Activated CD4-positive, alpha-beta T cell treated with anti-CD3 and anti-CD28 coated beads, Interleukin-2, amount 50 U/mL, for 24 hours (primary cell): ENCODE data around the gene RTN4R.

Source experiments
- DNase-seq, 2 donors: peaks; one replicate each; pipeline ENCODE4 v3.0.0-alpha.2; 2020; ENCODE audit warnings: low read depth in 1 of 2, low spot score in 1 of 2

The RTN4R gene

DNA sequence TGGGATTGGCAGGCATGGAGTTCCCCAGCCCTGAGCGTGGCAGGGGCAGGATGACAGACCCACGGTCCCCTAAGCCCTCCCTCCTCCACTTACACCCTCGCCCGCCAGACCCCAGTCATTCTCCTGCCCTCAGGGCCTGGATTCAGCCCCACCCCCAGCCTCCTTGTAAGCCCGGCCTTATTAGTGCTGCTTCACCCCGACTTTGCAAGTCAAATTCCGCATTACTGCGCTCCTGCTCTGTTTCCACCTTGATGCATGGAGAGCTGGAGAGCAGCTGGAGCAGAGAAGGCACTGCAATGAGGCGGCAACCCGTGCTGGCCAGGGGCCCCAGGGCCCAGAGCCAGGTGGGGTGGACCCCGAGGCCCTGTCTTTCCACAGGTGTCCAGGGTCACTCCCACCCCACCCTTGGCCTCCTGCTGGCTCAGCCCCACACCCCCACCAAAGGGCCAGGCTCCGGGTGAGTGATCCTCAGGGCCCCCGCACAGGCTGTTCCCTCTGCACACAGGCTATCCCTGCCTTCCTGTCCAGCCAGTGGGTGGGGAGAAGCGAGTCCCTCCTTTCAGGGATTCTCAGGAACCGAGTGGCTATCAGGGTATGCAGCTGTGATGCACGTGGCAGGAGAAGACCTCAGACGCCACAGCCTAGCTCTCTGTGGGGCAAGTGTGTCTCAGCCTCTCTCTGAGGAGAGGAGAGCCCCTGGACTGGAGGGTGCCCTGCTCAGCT lies 36.4 kb downstream of the RTN4R start:
- DNase-seq: no peak

DNA sequence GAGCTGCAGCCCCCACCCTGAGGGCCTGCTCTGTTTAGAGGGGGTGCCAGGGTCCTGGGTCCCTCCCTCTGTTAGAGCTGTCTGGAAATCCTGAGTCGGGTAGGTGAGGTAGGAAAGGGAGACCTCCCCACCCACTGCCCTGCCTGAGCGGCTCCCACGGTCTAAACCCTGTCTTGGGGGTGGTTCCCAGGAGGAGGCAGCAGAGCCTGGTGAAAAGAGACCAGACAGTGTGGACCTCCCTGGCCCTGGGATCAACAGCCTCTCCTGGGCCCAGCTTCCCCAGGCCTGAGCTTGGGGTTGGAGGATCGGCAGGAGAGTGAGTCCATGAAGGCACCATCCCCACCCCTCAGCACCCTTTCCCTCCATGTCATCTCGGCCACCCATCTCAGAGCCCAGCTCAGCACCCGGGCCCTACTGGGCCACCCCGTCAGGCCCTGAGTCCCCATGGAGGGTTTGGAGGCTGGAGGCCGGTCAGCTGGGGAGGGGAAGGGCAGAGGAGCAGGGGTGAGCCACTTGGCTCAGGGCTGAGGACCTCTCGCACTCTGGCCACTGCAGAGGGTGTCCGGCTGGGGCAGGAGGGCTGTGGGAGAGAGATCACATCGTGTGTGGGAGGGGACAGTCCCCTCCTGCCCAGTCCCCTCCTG lies 37.2 kb downstream of the RTN4R start:
- no peak for DNase-seq

DNA sequence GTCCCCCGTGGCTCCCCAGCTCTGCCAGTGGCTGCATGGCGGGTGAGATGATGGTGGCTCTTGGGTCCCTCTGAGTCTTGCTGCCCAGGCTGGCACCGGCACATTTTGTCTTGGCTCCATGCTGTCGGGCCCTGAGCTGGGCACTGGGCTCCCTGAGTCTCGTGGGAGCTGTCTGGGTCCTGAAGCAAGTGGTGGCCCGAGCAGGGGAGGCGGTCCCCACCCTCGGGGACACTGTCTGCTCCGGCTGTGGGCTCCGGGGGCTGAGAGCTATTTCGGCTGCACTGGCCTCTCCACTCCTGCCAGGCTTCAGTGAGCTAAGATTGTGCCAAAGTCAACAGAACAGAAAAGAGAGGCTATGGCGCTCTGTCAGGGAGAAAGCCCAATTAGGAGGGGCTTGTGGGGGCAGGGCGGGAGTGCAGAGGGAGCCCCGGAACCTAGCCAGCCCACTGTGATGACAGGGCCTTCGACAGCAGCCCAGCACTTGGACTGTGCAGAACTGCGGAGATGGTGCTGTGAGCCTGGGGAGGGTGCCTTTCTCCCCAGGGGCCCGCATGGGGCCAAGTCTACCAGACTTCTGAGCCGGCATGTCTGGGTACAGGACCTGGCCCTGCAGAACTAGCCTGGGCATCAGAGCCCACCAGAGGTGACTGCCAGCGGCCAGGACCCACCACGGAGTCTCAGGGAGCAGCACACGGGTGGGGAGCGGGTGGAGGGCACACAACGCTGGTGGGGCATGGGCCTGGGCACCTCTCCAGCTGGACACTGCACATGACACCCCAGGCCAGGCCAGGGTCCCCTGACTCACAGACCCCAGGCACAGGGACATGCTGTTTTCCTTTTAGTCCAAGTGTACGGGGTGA lies 38.0 kb downstream of the RTN4R start:
- no peak for DNase-seq

DNA sequence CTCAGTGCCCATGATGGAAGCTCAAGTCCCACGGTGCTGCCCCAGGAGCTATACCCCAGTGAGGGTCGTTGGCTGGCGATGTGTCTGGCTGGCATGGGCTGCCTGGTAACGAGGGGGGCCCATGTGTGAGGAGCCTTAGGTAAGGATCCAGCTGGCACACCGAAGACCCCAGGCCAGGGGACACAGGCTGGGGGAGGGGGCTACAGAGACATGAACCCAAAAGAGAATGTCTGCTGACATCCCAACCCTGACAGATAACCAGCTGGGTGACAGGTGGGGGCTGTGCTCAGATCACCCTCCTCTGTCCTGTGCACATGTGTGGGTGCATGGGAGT lies 39.2 kb downstream of the RTN4R start:
- no peak for DNase-seq

DNA sequence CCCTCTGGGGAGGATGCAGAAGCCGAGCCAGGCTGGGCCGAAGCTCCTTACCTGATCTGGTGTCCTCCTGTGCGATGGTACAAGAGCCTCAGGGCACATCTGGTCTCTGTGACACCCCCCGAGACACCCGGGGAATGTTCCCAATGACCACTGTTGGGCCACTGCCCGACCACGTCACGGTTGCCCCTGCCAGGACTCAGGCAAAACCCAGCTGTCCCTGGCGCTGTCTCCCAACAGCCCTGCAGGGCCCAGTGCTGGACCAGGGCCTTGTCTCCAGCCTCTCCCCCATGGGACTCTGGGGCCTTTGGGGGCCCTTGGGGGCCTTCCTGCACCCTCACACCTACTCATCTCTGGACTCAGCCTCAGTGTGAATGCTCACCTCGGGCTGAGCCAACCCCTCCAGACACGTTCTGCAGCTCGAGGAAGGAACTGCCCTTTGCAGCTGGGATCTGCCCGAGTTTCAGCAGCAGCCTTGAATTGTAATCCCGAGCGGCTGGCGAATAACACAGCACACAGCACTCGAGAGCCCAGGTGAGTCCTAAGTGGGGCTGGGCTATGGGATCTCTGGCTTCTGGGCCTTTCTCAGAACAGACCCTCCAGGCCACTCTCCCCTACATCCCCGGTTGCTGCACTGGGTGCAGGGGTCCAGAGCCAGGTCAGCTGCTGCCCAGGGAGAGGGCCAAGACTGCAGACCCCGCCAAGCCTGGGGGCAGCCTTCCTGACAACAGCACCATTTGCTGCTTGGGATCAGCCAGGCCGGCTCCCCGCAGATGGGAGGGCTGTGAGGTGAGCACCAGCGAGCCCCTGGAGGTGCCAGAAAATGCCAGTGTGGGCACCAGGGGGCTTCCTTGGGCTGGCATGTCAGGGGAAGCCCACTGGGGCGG lies 39.8 kb downstream of the RTN4R start:
- no peak for DNase-seq

DNA sequence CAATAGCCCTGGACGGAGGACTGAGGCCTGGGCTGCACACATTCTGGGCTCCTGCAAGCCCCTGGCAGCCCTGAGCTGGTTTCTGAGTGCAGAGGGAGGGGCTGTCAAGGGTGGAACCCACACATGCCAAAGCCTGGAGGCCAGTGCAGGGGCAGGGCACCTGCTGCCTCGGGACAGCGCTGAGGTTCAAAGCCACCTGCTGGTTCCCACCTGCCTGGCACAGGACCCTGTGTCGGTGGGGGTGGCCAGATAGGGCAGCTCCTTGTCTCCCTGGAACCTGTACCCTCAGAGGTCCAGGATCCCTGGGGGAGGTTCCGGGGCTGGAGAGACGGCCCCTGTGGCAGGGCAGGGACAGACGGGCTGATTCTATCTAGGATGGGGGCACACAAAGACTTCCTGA lies 40.8 kb downstream of the RTN4R start:
- DNase-seq: no peak

DNA sequence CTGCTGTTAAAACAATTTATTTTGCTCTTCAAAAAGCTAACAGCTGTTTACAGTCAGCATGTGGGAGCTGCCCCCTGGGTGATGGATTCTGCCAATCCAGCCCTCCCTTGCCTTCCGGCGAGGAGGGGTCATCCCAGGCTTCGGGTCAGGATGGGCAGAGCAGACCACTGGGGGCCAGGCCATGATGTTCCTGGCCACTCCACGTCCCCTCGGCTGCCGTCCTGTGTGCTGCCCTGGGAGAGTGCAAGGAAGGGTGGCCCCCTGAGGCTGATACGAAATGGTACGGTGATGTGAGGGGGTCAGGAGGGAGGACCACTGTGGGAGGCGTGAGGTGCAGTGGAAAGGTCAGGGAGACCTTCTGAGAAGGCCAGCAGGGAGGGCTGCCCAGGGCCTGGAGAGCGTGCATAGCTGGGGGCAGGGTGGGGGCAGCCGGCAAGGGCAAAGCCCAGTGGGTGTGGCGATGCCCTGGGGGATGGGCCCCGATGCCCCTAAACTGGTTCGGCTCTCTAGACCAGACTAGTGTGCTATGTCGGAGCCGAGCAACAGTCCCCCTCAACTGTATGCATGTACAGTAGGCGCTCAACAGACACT lies 41.3 kb downstream of the RTN4R start:
- DNase-seq: no peak

DNA sequence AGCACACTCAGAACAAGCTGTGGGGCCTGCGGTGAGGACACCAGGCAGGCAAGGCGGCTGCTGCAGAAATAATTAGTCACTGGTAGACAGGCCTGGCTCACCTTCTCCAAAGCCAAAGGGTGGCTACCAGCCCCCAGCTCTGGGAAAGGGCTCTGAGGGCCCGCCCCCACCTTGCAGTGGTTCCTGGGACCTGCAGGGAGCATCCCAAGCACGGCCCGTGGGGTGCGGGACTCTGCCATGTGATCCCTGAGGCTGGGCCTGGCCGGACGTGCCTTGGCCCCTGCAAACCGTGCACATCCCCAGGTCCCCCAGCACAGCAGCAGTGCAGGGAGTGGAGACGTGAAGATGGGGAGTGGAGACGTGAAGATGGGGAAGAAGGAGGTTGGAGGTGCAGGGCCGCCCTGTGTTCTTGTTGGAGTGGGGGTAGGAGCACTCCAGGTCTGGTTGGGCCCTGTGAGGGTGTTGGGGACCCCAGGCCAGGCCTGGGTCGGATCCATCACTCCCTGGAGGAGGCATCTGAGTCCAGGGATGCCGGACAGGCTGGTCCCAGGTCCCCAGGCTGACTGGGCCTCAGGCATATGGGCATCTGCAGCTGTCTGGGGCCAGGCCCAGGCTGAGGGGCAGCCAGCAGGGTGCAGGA lies 41.9 kb downstream of the RTN4R start:
- DNase-seq: no peak

DNA sequence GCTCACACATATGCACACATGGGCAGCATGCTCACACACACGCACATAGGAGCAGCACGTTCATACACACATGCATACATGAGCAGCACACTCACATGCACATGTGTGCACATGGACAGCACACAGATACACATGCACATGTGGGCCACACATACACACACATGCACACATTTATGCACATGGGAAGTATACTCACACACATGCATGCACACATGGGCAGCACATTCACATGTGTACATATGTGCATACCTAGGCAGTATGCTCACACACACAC lies 42.5 kb downstream of the RTN4R start:
- no peak for DNase-seq

DNA sequence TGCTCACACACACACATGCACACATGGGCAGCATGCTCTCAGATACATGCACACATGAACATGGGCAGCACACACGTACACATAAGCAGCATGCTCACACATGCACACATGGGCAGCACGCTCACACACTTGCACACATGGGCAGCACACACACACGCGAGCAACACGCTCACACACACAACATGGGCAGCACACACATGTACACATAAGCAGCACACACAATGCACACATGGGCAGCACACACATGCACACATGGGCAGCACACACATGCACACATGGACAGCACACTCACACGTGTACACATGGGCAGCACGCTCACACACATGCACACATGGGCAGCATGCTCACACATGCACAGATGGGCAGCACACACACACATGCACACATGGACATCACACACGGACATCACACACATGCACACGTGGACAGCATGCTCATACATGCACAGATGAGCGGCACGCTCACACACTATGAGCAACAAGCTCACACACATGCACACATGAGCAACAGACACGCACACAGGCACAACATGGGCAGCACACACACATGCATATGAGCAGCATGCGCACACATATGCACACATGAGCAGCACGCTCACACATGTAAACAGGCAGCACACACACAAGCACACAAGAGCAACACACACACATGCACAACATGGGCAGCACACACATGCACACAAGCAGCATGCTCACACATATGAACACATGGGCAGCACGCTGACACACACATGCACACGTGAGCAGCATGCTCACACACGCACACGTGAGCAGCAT lies 43.0 kb downstream of the RTN4R start:
- DNase-seq: no peak

DNA sequence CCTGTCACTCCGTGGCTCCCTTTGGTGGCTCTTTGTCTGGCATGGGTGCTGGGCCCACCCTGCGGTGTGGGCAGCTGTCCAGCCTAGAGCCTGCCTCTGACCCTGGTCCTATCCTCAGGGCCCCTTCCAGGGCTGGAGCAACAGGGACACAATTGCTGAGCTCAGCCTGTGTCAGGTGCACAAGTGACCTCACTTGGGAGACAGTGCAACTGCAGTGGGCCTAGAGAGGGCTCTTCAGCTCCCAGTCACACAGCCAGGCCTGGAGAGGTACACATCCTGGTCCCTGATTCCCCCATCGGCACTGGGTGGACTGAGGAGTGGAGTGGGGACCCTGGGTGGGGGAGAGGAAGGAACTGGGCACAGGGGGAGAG lies 43.9 kb downstream of the RTN4R start:
- no peak for DNase-seq

DNA sequence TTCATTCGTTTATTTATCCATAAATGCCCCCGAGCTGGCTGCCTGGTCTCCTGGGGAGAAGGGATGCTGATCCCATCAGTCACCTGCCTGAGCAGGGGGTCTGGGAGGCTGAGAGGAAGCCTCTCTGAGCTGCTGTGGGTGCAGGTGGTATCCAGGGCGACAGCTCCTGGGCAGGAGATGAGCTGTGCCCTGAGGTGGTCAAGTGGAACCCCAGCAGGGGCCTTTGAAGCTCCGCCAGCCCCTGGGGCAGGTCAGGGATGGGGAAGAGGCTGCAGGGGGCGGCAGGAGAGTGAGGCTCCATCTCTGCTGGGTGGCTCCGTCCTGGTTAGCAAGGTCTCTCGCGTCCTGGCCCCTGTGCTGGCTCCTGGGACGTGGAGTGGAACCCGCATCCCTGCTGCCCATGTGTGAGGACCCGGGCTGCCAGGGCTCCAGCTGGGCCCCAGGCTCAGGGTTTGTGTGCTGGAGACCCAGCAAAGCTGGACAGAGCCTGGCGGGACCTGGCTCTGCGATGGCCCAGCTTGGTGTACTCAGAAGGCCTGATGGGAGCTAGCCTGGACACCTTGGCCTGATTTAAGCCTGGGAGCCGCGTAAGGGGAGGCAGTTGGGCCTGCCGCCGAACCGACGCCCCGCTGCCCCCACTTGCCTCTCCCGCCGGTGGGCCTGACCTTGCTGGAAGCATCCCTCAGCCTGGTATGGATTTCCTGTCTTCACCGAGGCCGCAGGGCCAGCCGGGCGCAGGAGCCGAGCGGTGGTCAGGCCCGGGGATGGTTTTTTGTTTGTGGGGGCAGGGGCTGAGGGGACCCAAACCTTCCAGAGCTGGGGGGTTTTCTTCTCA lies 44.5 kb downstream of the RTN4R start:
- DNase-seq: no peak

DNA sequence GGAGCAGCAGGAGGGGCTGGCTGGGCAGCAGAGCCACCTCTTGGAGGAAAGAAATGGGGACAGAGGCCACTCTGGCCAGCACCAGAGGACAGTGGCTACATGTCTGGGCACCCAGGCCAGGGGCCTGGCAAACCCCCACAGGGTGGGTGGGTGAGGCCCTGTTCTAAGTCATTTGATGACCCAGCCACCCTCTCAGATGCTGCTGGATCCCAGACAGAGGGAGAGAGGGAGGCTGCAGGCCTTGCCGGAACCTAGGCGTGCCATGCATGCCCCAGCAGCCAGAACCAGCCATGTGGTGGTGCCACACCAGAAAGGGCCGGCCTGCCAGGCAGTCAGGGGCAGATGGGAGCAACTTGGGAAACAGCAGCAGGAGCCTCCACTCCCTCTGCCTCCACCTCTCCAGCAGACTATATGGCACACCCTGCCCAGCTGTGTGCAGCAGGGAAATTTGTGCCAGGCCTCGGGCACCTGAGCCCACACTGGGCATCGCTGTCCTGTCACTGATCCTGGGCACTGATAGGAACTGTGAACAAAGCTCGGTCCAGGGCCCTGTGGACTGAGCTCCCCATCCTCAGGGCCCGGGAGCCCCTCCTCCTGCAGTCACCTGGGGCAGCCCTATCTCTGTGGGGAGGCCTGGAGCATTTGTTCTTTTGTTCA lies 45.2 kb downstream of the RTN4R start:
- no peak for DNase-seq

DNA sequence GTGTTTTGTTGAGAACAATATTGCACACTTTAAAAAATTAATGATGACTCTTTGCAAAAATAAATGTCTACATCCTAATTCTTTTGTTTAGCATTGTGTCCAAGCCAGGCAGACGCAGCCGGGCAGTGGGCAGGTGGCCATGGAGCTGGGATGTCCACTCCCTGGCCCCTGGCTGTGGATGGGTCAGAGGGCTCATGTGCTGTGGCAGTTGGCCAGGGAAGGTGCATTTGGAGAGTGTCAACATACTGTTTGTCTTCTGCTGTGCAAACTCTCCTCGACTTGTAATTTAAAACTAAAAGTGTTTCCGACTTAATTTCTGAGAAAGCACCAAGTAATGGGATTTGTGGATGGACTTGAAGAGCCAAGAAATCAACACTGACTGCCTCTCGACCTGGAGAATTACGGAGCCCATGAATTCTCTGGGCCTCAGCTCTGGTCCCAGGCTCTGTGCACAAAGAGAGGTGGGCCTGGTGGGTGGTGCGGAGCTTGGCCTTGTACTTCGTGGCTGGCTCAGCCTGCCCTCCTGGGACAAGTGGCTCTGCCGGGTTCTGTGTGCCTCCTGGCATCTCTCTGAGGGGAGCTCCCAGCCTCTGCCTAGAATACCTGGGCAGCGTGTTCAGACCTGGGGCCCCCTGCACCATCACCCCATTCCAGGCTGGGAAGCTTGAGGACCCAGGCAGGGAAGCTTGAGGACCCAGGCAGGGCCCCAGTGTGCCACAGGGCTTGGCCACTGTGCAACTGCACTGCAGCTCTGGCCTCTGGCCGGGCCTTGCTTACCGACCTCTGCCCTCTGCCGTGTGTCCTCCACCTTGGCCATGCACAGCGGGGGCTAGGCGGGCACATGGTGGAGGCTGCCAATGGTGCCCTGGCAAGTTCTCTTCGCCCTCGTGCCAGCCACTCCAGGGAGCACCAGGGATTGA lies 46.4 kb downstream of the RTN4R start:
- no peak for DNase-seq

DNA sequence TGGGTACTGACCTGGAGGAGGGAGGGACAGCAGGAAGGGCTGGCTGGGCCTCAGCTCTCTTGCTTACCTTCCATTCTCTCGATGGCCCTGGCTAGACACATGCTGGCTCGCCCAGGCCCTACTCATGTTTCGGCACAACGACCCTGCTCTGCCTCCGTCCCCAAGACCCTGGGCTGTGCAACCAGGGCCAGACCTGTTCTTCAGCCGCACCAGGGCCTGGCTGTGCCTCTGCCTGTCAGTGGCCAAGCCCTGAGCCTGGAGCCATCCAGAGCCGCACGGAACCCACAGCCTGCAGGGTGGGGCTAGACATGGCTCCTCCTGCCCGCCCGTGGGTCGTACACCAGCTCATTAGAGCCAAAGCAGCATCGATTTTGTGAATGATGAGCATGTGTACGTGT lies 47.5 kb downstream of the RTN4R start:
- DNase-seq: no peak

DNA sequence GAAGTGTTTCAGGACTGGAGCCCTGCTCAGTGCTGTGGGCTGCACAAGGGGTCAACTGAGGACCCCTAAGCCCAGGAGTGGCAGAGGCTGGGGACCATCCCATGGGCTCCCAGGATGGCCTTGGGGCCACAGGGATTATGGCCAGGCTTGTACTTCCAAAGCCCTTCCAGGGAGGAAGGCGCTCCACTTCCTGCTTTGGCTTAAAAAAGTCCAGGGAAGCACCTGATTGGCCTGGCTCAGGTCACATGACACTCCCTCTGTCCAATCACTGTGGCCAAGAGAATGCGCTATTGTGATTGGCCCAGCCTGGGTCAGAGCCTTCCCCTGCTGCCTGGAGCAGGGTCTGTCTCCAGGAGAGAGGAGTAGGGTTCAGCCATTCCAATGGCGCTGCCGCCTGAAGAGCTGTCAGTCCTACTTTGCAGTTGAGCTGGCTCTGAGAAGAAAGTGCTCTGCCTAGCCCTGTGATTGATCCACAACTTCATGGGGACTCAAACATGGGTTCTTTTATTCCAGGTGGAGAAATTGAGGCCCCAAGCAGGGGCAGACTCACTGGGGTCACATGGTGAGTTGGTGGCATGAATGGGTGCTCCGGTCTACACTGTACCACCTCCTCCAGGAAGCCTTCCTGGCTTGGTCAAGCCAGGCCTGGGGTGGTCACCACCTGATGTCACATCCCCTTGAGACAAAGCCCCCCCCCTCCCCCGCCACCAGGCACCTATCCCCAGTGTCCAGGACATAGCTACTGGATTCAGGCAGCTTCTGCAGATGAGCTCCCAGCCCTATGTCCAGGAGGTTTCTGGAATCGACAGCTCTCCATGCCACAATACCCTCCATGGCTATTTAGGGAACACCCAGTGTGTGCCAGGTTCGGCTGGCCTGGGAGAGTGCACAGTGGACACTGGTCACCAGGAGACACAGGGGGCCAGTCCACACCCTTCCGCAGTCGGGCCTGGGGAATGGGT lies 48.2 kb downstream of the RTN4R start:
- no peak for DNase-seq
